H1 (cell line): ENCODE data around the gene DLX5. TPM values are rescaled to one million over a fixed set of nuclear protein-coding genes. Genes with fewer than 3 reads are reported as not detected.
A peak's percentile ranks its signal among the peaks of the same experiment; 100 is the strongest.

Source experiments
- CTCF ChIA-PET: fragments of 300-600 bp; sonication (Branson Sonifier 250); formaldehyde crosslinking; loops from one replicate; lab custom pipeline; 2021; ENCODE audit not compliant: partially characterized antibody; lab: Charles Lee
- POLR2A ChIA-PET: fragments of 300-600 bp; sonication (Branson Sonifier 250); formaldehyde crosslinking; loops from one replicate; lab custom pipeline; 2021; ENCODE audit warnings: inconsistent platforms; ENCODE audit not compliant: partially characterized antibody; lab: Charles Lee
- DNase-seq, 2 experiments: peaks; one replicate each; pipeline versions ENCODE4 v3.0.0 to v3.0.0-alpha.2; 2010 to 2022; ENCODE audit warnings: low spot score in 2 of 2, low read depth in 1 of 2, mixed read lengths in 1 of 2
- FAIRE-seq: peaks from 2 replicates; lab custom pipeline; 2011; peaks lifted over from hg19 to GRCh38; lab: Jason Lieb, UNC
- H2AFZ ChIP-seq: 2 replicates; pipeline ENCODE4 v1.8.1; 2012; ENCODE audit warnings: low read length, inconsistent platforms
- H2AK5ac ChIP-seq: 2 replicates; pipeline ENCODE4 v1.6.1; 2013; ENCODE audit warnings: low read depth, low read length
- H2BK120ac ChIP-seq: replicated peaks from 2 replicates; pipeline ENCODE3; 2013; ENCODE audit warnings: low read depth, low read length, inconsistent platforms
- H2BK12ac ChIP-seq: 2 replicates; pipeline ENCODE4 v1.6.1; 2013; ENCODE audit warnings: low read depth, low read length
- H2BK15ac ChIP-seq: 2 replicates; pipeline ENCODE4 v1.6.1; 2013; ENCODE audit warnings: low read length
- H2BK20ac ChIP-seq: 2 replicates; pipeline ENCODE4 v1.6.1; 2013; ENCODE audit warnings: low read length
- H2BK5ac ChIP-seq: 2 replicates; pipeline ENCODE4 v1.6.1; 2013; ENCODE audit warnings: low read depth, low read length
- H3K14ac ChIP-seq: 2 replicates; pipeline ENCODE4 v1.6.1; 2013; ENCODE audit warnings: inconsistent platforms; ENCODE audit not compliant: insufficient read length
- H3K18ac ChIP-seq: 2 replicates; pipeline ENCODE4 v1.6.1; 2013; ENCODE audit warnings: low read length; ENCODE audit errors: extremely low read depth
- H3K23ac ChIP-seq: 2 replicates; pipeline ENCODE4 v1.6.1; 2013; ENCODE audit warnings: inconsistent platforms; ENCODE audit not compliant: insufficient read length
- H3K23me2 ChIP-seq: 2 replicates; pipeline ENCODE4 v1.6.1; 2013; ENCODE audit warnings: low read depth, low read length
- H3K27ac ChIP-seq: 2 replicates; pipeline ENCODE4 v1.6.1; 2011; ENCODE audit warnings: low read depth, low read length, inconsistent platforms
- H3K27me3 ChIP-seq, 4 experiments: replicated peaks in 1 of 4; 1 replicate in 1 of 4; 2 replicates in 3 of 4; pipeline versions ENCODE4 v1.6.1 to v1.8.1; 2011 to 2013; ENCODE audit warnings: low read length in 3 of 4, mild to moderate bottlenecking in 3 of 4, inconsistent platforms in 2 of 4, mixed read lengths in 2 of 4, moderate library complexity in 1 of 4; ENCODE audit not compliant: control insufficient read depth in 3 of 4, insufficient read depth in 3 of 4; ENCODE audit errors: extremely low read depth in 1 of 4
- H3K36me3 ChIP-seq, 4 experiments: 2 replicates each; pipeline versions ENCODE4 v1.6.1 to v1.8.1; 2011 to 2013; ENCODE audit warnings: mild to moderate bottlenecking in 4 of 4, low read length in 3 of 4, moderate library complexity in 2 of 4, control low read depth in 1 of 4, inconsistent platforms in 1 of 4; ENCODE audit not compliant: insufficient read depth in 4 of 4, control insufficient read depth in 2 of 4
- H3K4ac ChIP-seq: replicated peaks from 2 replicates; pipeline ENCODE3; 2013; ENCODE audit warnings: low read length, low read depth, mixed read lengths, inconsistent platforms; ENCODE audit not compliant: insufficient read length
- H3K4me1 ChIP-seq, 4 experiments: replicated peaks in 1 of 4; 1 replicate in 1 of 4; 2 replicates in 3 of 4; pipeline versions ENCODE4 v1.6.1 to v1.8.1; 2011 to 2013; ENCODE audit warnings: low read length in 3 of 4, inconsistent platforms in 2 of 4, mixed read lengths in 1 of 4; ENCODE audit not compliant: insufficient read depth in 4 of 4, control insufficient read depth in 3 of 4
- H3K4me2 ChIP-seq, 2 experiments: 2 replicates each; pipeline versions ENCODE4 v1.6.1 to v1.8.1; 2011 to 2013; ENCODE audit warnings: low read depth in 2 of 2, low read length in 2 of 2, control low read depth in 1 of 2, inconsistent platforms in 1 of 2, mild to moderate bottlenecking in 1 of 2; ENCODE audit not compliant: insufficient read depth in 1 of 2
- H3K4me3 ChIP-seq, 4 experiments: fragments of 200-600, 300-600 bp in 1 of 4; sonication (generic), shearing (Covaris generic), sonication (Bioruptor Twin) in 1 of 4; 2 replicates each; pipeline versions ENCODE4 v1.5.1 to v1.8.1; 2011 to 2016; ENCODE audit warnings: low read length in 4 of 4, low read depth in 3 of 4, control low read depth in 2 of 4, inconsistent platforms in 2 of 4, mild to moderate bottlenecking in 2 of 4, mixed read lengths in 1 of 4, moderate library complexity in 1 of 4; ENCODE audit not compliant: insufficient read depth in 2 of 4; ENCODE audit errors: extremely low read depth in 1 of 4
- H3K56ac ChIP-seq: replicated peaks from 2 replicates; pipeline ENCODE3; 2013; ENCODE audit warnings: low read depth, mild to moderate bottlenecking, mixed read lengths, low read length, inconsistent platforms; ENCODE audit not compliant: insufficient read length
- H3K79me1 ChIP-seq: 2 replicates; pipeline ENCODE4 v1.6.1; 2013; ENCODE audit warnings: low read depth, low read length, control low read depth
- H3K79me2 ChIP-seq, 2 experiments: 2 replicates each; pipeline versions ENCODE4 v1.6.1 to v1.8.1; 2012 to 2013; ENCODE audit warnings: low read length in 2 of 2, mild to moderate bottlenecking in 2 of 2, inconsistent platforms in 1 of 2; ENCODE audit not compliant: insufficient read depth in 2 of 2, control insufficient read depth in 1 of 2
- H3K9ac ChIP-seq, 4 experiments: replicated peaks in 1 of 4; 1 replicate in 1 of 4; 2 replicates in 3 of 4; pipeline versions ENCODE4 v1.6.1 to v1.8.1; 2011 to 2013; ENCODE audit warnings: low read depth in 3 of 4, low read length in 3 of 4, control low read depth in 2 of 4, mild to moderate bottlenecking in 2 of 4, moderate library complexity in 2 of 4, inconsistent platforms in 1 of 4; ENCODE audit errors: extremely low read depth in 1 of 4
- H3K9me3 ChIP-seq, 2 experiments: 2 replicates each; pipeline versions ENCODE4 v1.6.1 to v1.8.1; 2012 to 2013; ENCODE audit warnings: mild to moderate bottlenecking in 2 of 2, moderate library complexity in 2 of 2, control low read depth in 1 of 2, inconsistent platforms in 1 of 2, low read depth in 1 of 2, low read length in 1 of 2, mixed read lengths in 1 of 2; ENCODE audit not compliant: insufficient read depth in 2 of 2
- H4K20me1 ChIP-seq, 2 experiments: replicated peaks in 1 of 2; 2 replicates each; pipeline versions ENCODE3 to v1.8.1; 2011 to 2013; ENCODE audit warnings: inconsistent platforms in 2 of 2, low read length in 2 of 2, mild to moderate bottlenecking in 1 of 2; ENCODE audit not compliant: insufficient read depth in 2 of 2, control insufficient read depth in 1 of 2
- H4K5ac ChIP-seq: 2 replicates; pipeline ENCODE4 v1.6.1; 2013; ENCODE audit warnings: low read length, low read depth, mixed read lengths, inconsistent platforms; ENCODE audit not compliant: insufficient read length
- H4K8ac ChIP-seq: 2 replicates; pipeline ENCODE4 v1.8.0; 2013; ENCODE audit warnings: mild to moderate bottlenecking, moderate library complexity, low read length, inconsistent platforms; ENCODE audit not compliant: insufficient read depth; ENCODE audit errors: extremely low read depth
- H4K91ac ChIP-seq: replicated peaks from 2 replicates; pipeline ENCODE3; 2013; ENCODE audit warnings: low read length, mixed read lengths, inconsistent platforms; ENCODE audit not compliant: insufficient read length
- CBX8 ChIP-seq: fragments of 300-800, 300-1000 bp; sonication (generic); IDR thresholded peaks from 2 replicates; pipeline ENCODE4 v1.7.1; 2016; ENCODE audit warnings: low read depth, low read length, borderline replicate concordance
- EZH2 ChIP-seq: fragments of 200-600 bp; sonication (generic); IDR thresholded peaks from 2 replicates; pipeline ENCODE4 v1.7.1; 2012; ENCODE audit warnings: low read depth, mild to moderate bottlenecking, moderate library complexity, low read length, inconsistent platforms; ENCODE audit not compliant: severe bottlenecking
- KDM1A ChIP-seq: fragments of 200-600, 300-600 bp; sonication (generic); IDR thresholded peaks from 2 replicates; pipeline ENCODE4 v1.7.1; 2016; ENCODE audit warnings: mild to moderate bottlenecking, low read length, borderline replicate concordance
- RAD21 ChIP-seq, 2 experiments: IDR thresholded peaks in 1 of 2; conservative IDR thresholded peaks in 1 of 2; 2 replicates each; pipeline ENCODE4 v1.6.1; 2011; ENCODE audit warnings: low read depth in 2 of 2, low read length in 2 of 2, improper control_type of control experiment in 1 of 2, inconsistent platforms in 1 of 2, mild to moderate bottlenecking in 1 of 2, moderate library complexity in 1 of 2
- RFX5 ChIP-seq: IDR thresholded peaks from 2 replicates; pipeline ENCODE4 v1.6.1; 2011; ENCODE audit warnings: low read depth, low read length, improper control_type of control experiment, borderline replicate concordance
- RNF2 ChIP-seq: fragments of 200-900, 300-1000 bp; sonication (generic); IDR thresholded peaks from 2 replicates; pipeline ENCODE4 v1.7.1; 2016; ENCODE audit warnings: borderline replicate concordance, low read depth, mild to moderate bottlenecking, antibody characterized with exemption, low read length; ENCODE audit not compliant: poor library complexity, severe bottlenecking; ENCODE audit errors: missing control alignments
- SUZ12 ChIP-seq: fragments of 200-600 bp; sonication (generic); IDR thresholded peaks from 2 replicates; pipeline ENCODE4 v1.6.1; 2012; ENCODE audit warnings: mild to moderate bottlenecking, inconsistent platforms, low read length, moderate library complexity, mixed read lengths
- WGBS, 2 experiments: shearing (Covaris generic) in 1 of 2; methylation state at CpG; one replicate each; pipeline versions ENCODE4 v1.1.6 to v1.1.7; 2013 to 2015; ENCODE audit warnings: low lambda C conversion rate in 2 of 2, mixed read lengths in 2 of 2, inconsistent platforms in 1 of 2, low coverage in 1 of 2, missing lambda C conversion rate in 1 of 2; ENCODE audit not compliant: insufficient replicate concordance in 2 of 2, insufficient coverage in 1 of 2, insufficient read length in 1 of 2; ENCODE audit errors: extremely low coverage in 1 of 2, missing lambda C conversion rate in 1 of 2; 5-methylcytosine and 5-hydroxymethylcytosine counted together
- polyA plus RNA-seq, 7 experiments: library from polyadenylated mRNA; depleted of rRNA in 3 of 7; stranded (reverse) in 5 of 7; unstranded in 2 of 7; fragments of >200 nt in 5 of 7; fragments of 200-250 nt in 2 of 7; gene quantifications; 1 replicate in 5 of 7; 2 replicates in 1 of 7; 4 replicates in 1 of 7; pipeline versions ENCODE4 v1.2.1 to v1.2.3, GENCODE V29; 2011 to 2013; ENCODE audit warnings: missing spikeins in 2 of 7, mixed read lengths in 2 of 7
- total RNA-seq: library from RNA; stranded (reverse); fragmentation: NEBNext Ultra II Directional; extraction: Animal tissue kit (Norgen Biotek cat#: 25700); gene quantifications from 2 replicates; pipeline ENCODE4 v1.2.1, GENCODE V29; 2021

The DLX5 gene
- total and polyA plus RNA-seq, 2 of the 8 experiments (the other 6 are each of a cell fraction or from before 2014, with no cell fraction given), result not detected

GRCh38 chr7:97018791-97019531 lies 5.7 kb downstream of the DLX5 start:
- no peak overlapping the region for H3K4me3 ChIP-seq

More at GRCh38 chr7:97018791-97019531, 5.7 kb downstream of the DLX5 start:
- Histone ChIP-seq H2BK12ac (peak overlapping the region; percentile 80; the same call in 1 of the 2 replicates), H2AK5ac (peak overlapping the region; percentile 91; the same call in 1 of the 2 replicates), H4K20me1 (peaks cover 24 to 33% of the 10 kb centered on the region in 2 experiments), H3K18ac (no peak overlapping the region; the same call in 1 of the 2 replicates), H3K4ac (no peak overlapping the region), H3K4me1 (peaks cover 7 to 35% (median 28%) of the 10 kb centered on the region in 4 experiments), H3K79me2 (no peaks in the 10 kb centered on the region), H2AFZ (no peak overlapping the region), H4K5ac (no peak overlapping the region), H3K36me3 (no peaks in the 10 kb centered on the region; a peak in 1 of 8 replicates), H3K79me1 (no peaks in the 10 kb centered on the region), H3K56ac (no peak overlapping the region), H3K27me3 (peaks cover 93 to 100% (median 99%) of the 10 kb centered on the region in 4 experiments), H2BK20ac (no peak overlapping the region), H3K27ac (no peak overlapping the region), H3K23ac (no peak overlapping the region), H4K91ac (no peak overlapping the region), H3K9ac (no peak overlapping the region), H2BK120ac (no peak overlapping the region), H4K8ac (no peak overlapping the region), H3K14ac (no peak overlapping the region), H2BK15ac (no peak overlapping the region), H3K23me2 (peaks cover 5% of the 10 kb centered on the region; the same call in 1 of the 2 replicates), H3K9me3 (no peaks in the 10 kb centered on the region), H2BK5ac (no peak overlapping the region), H3K4me2 (peak overlapping the region in 1 of 2 experiments; percentile 79; a peak in 1 of 4 replicates)
- TF ChIP-seq SUZ12 (peak; percentile 24), RFX5 (no peak), RAD21 (IDR thresholded peaks at IDR 0.05 in 1 of 2, conservative IDR thresholded peaks at IDR 0.05 in 1 of 2; ENCODE audit: low read depth in 2 of 2, low read length in 2 of 2) (no peak), RNF2 (peak; percentile 98), KDM1A (no peak), EZH2 (peak; percentile 72), CBX8 (peak; percentile 85; the same call in 1 of the 2 replicates)
- DNase-seq, result no peak
- 15% methylated on average over 19 of the region's 19 CpGs; no CpG with 5 or more reads in 1 of the 2 experiments for WGBS, 2 experiments
- ChIA-PET CTCF (interaction anchor here (0.9 to 10.2 kb wide), 5 partner anchors 7 to 30 kb away, joined by 3 to 150 read pairs (median 71); partner anchors contain the start of genes DLX5 and DLX6), POLR2A (interaction anchor here (1.0 to 3.4 kb wide), 4 partner anchors 9 to 23 kb away, joined by 3 to 22 read pairs (median 4); partner anchors contain the start of gene DLX6)
- FAIRE-seq, result no peak
